Measurements from ENCODE around the gene RGL2. TPM values are rescaled to one million over a fixed set of nuclear protein-coding genes. Genes with fewer than 3 reads are reported as not detected.

Gene RGL2
- total and polyA plus RNA-seq, 2 of the 13 experiments (the other 11 are each of a cell fraction or from before 2014, with no cell fraction given) = 22.9 to 47.4 TPM

GRCh38 chr6:33248932-33249731 lies 49.6 kb downstream of the RGL2 start (continued):
- peak; percentile 8; the same call in 1 of the 2 replicates for TF ChIP-seq ZNF784 (CRISPR knock-in tag; IDR thresholded peaks at IDR 0.05; ENCODE audit: borderline replicate concordance)
- peak; percentile 25; the same call in 1 of the 2 replicates for TF ChIP-seq ZNF7 (CRISPR knock-in tag; IDR thresholded peaks at IDR 0.05)
- TF ChIP-seq ZFP1 (CRISPR knock-in tag; IDR thresholded peaks at IDR 0.05) = no peak
- TF ChIP-seq GATA4 (IDR thresholded peaks at IDR 0.05; ENCODE audit: borderline replicate concordance, low read depth) = 0 out of 2 replicates have a peak, but pooled peaks have one; percentile 34
- no peak for TF ChIP-seq NONO (IDR thresholded peaks at IDR 0.05)
- peak; percentile 97 for TF ChIP-seq NONO (CRISPR knock-in tag; conservative IDR thresholded peaks at IDR 0.05)
- TF ChIP-seq KDM1A (CRISPR knock-in tag; IDR thresholded peaks at IDR 0.05) = peak; percentile 25; the same call in 1 of the 2 replicates
- peak; percentile 79; the same call in 1 of the 2 replicates for TF ChIP-seq ZNF720 (CRISPR knock-in tag; IDR thresholded peaks at IDR 0.05)
- TF ChIP-seq SNAI1 (CRISPR knock-in tag; IDR thresholded peaks at IDR 0.05; ENCODE audit: borderline replicate concordance) = 0 out of 2 replicates have a peak, but pooled peaks have one; percentile 57
- TF ChIP-seq SP2 (CRISPR knock-in tag; IDR thresholded peaks at IDR 0.05) = peak; percentile 93
- TF ChIP-seq ZFP36L2 (CRISPR knock-in tag; IDR thresholded peaks at IDR 0.05) = no peak
- TF ChIP-seq NFAT5 (CRISPR knock-in tag; IDR thresholded peaks at IDR 0.05) = 0 out of 2 replicates have a peak, but pooled peaks have one; percentile 24
- no peak for TF ChIP-seq PRDM4 (CRISPR knock-in tag; IDR thresholded peaks at IDR 0.05; ENCODE audit: borderline replicate concordance)
- TF ChIP-seq ZXDC (CRISPR knock-in tag; IDR thresholded peaks at IDR 0.05) = no peak
- peak; percentile 77; the same call in 1 of the 2 replicates for TF ChIP-seq ZNF230 (CRISPR knock-in tag; IDR thresholded peaks at IDR 0.05)
- peak; percentile 42 for TF ChIP-seq TEAD3 (CRISPR knock-in tag; optimal IDR thresholded peaks at IDR 0.05; ENCODE audit: borderline replicate concordance)
- no peak for TF ChIP-seq ZNF33A (CRISPR knock-in tag; IDR thresholded peaks at IDR 0.05; ENCODE audit: borderline replicate concordance)

All from HepG2 (cell line).